A549 (cell line): Measurements from ENCODE around the gene PRR5L.

Experiments
- CTCF ChIP-seq: fragments of >200 bp; sonication (Bioruptor Twin); formaldehyde crosslinking; IDR thresholded peaks from 3 replicates; pipeline ENCODE4 v1.5.1; 2016
- EP300 ChIP-seq, 2 experiments: fragments of >200 bp; sonication (Bioruptor Twin); formaldehyde crosslinking; IDR thresholded peaks; 2 replicates in 1 of 2; 3 replicates in 1 of 2; pipeline ENCODE4 v1.6.1; 2016 to 2017
- HMGXB4 ChIP-seq: fragments of 250-450 bp; sonication (Bioruptor Pico); IDR thresholded peaks from 2 replicates; pipeline ENCODE4 v1.5.0; 2021; ENCODE audit warnings: mild to moderate bottlenecking, moderate library complexity, borderline replicate concordance
- MAZ ChIP-seq: fragments of 150-350 bp; IDR thresholded peaks from 2 replicates; pipeline ENCODE4 v1.6.1; 2014; ENCODE audit warnings: antibody characterized with exemption, low read depth, low read length, borderline replicate concordance
- POLR2A ChIP-seq: IDR thresholded peaks from 2 replicates; pipeline ENCODE4 v1.6.1; 2012; ENCODE audit warnings: mild to moderate bottlenecking, low read length
- RAD21 ChIP-seq, 2 experiments: fragments of >200 bp in 1 of 2; sonication (Bioruptor Twin) in 1 of 2; formaldehyde crosslinking in 1 of 2; IDR thresholded peaks in 1 of 2; conservative IDR thresholded peaks in 1 of 2; 2 replicates in 1 of 2; 3 replicates in 1 of 2; pipeline ENCODE4 v1.6.1; 2012 to 2018; ENCODE audit warnings: inconsistent platforms in 1 of 2
- REST ChIP-seq: fragments of 200-600 bp; sonication (generic); IDR thresholded peaks from 2 replicates; pipeline ENCODE4 v1.6.1; 2016; ENCODE audit warnings: antibody characterized with exemption, mild to moderate bottlenecking, moderate library complexity
- SMC3 ChIP-seq: fragments of >200 bp; sonication (Bioruptor Twin); formaldehyde crosslinking; IDR thresholded peaks from 3 replicates; pipeline ENCODE4 v1.6.1; 2018; ENCODE audit warnings: inconsistent platforms

GRCh38 chr11:36345535-36346141, 49.5 kb downstream of the PRR5L start:
- TF ChIP-seq CTCF: no peak
- TF ChIP-seq SMC3: no peak
- TF ChIP-seq HMGXB4 (CRISPR knock-in tag): no peak
- no peak for TF ChIP-seq MAZ
- no peak for TF ChIP-seq RAD21 (conservative IDR thresholded peaks at IDR 0.05 in 1 of 2, IDR thresholded peaks at IDR 0.05 in 1 of 2)
- TF ChIP-seq POLR2A: no peak
- no peak for TF ChIP-seq EP300 (IDR thresholded peaks at IDR 0.05)
- TF ChIP-seq REST: no peak
